ENCODE measurements around the gene MAPT. TPM values are rescaled to one million over a fixed set of nuclear protein-coding genes. Genes with fewer than 3 reads are reported as not detected.

Gene MAPT
- total and polyA plus RNA-seq, 2 of the 13 experiments (the other 11 are each of a cell fraction or from before 2014, with no cell fraction given) = 2.1 to 2.8 TPM

- 93% methylated on average over 2 of the region's 2 CpGs for WGBS (ENCODE audit: low lambda C conversion rate)
- in situ Hi-C loops (cut with HindIII; ENCODE audit: extremely low pct_ligation_motif_present, low pct_unique_long_range_greater_than_20kb) (loop anchor here (10.0 kb wide), 1 partner anchor 57 kb away; no protein-coding TSS in a partner anchor), intact Hi-C loops (cut with micrococcal nuclease; ENCODE audit: unreplicated experiment) (no loop called here)
- TF ChIP-seq KLF12 (CRISPR knock-in tag; IDR thresholded peaks at IDR 0.05; ENCODE audit: borderline replicate concordance) (no peak), ZNF10 (CRISPR knock-in tag; IDR thresholded peaks at IDR 0.05; ENCODE audit: borderline replicate concordance, low read depth) (no peak), KLF11 (CRISPR knock-in tag; IDR thresholded peaks at IDR 0.05) (no peak), ZMYM3 (CRISPR knock-in tag; IDR thresholded peaks at IDR 0.05) (peak; percentile 33; the same call in 1 of the 2 replicates), ZFP37 (CRISPR knock-in tag; IDR thresholded peaks at IDR 0.05; ENCODE audit: borderline replicate concordance) (no peak), BATF2 (CRISPR knock-in tag; IDR thresholded peaks at IDR 0.05) (no peak), MAFK (conservative IDR thresholded peaks at IDR 0.05 in 1 of 2, IDR thresholded peaks at IDR 0.05 in 1 of 2; ENCODE audit: low read length in 2 of 2) (no peak), PAX8 (CRISPR knock-in tag; IDR thresholded peaks at IDR 0.05; ENCODE audit: borderline replicate concordance) (no peak), DNMT1 (CRISPR knock-in tag; IDR thresholded peaks at IDR 0.05) (no peak), HHEX (CRISPR knock-in tag; IDR thresholded peaks at IDR 0.05) (no peak), SRSF1 (optimal IDR thresholded peaks at IDR 0.05; ENCODE audit: low read depth, low read length) (no peak), ZNF460 (CRISPR knock-in tag; IDR thresholded peaks at IDR 0.05; ENCODE audit: borderline replicate concordance) (peak; percentile 62), ZNF121 (CRISPR knock-in tag; IDR thresholded peaks at IDR 0.05) (peak; percentile 63; the same call in 1 of the 2 replicates)
- Histone ChIP-seq H3K4me2 (ENCODE audit: low read depth, low read length) (no peak overlapping the region), H3K4me1 (ENCODE audit: insufficient read depth, low read length) (peaks cover 76% of the 10 kb centered on the region), H3K79me2 (ENCODE audit: insufficient read depth, low read length) (peaks cover 24% of the 10 kb centered on the region), H4K20me1 (ENCODE audit: insufficient read depth, low read length) (no peaks in the 10 kb centered on the region; the same call in 1 of the 2 replicates), H3K9ac (ENCODE audit: insufficient read depth, low read depth, low read length) (no peak overlapping the region), H3K9me3 (ENCODE audit: low read length) (no peaks in the 10 kb centered on the region), H3K27ac (ENCODE audit: extremely low read length, insufficient read depth, low read length) (no peak overlapping the region), H3K36me3 (replicated peaks in 1 of 2; ENCODE audit: control insufficient read depth in 1 of 2, insufficient read depth in 2 of 2, low read length in 2 of 2) (peaks cover 0 to 4% of the 10 kb centered on the region in 2 experiments; a peak in 1 of 5 replicates), H3K27me3 (ENCODE audit: control insufficient read depth in 1 of 2, insufficient read depth in 2 of 2, low read length in 2 of 2) (no peaks in the 10 kb centered on the region; a peak in 1 of 5 replicates), H3K4me3 (replicated peaks in 1 of 3; ENCODE audit: insufficient read depth in 1 of 3, low read depth in 2 of 3, low read length in 3 of 3) (no peak overlapping the region), H2AFZ (ENCODE audit: low read length) (no peak overlapping the region)
- no peak for DNase-seq (ENCODE audit: low spot score)
- no peak for FAIRE-seq
- ATAC-seq = no peak
- ChIA-PET POLR2A (interaction anchor here (4.8 kb wide), 1 partner anchor 7 kb away, joined by 61 read pairs; no protein-coding TSS in a partner anchor), CTCF (ENCODE audit: low intra/inter-chr PET ratio, low total read pairs) (no interaction called here)
- BruUV-seq (replicated peaks) = no TSS peak
These were observed 37.3 kb downstream of the MAPT start for GRCh38 chr17:45931677-45932076.

Measured in HepG2 (cell line).